NCI-H2196 treated with DMSO at 0.1 percent for 48 hours (cell line): ENCODE data around the gene SLC38A8.

ENCODE experiments used
- DNase-seq: peaks from one replicate; lab custom pipeline; 2025; ENCODE audit not compliant: unreplicated experiment; lab: John Stamatoyannopoulos, UW

SLC38A8 gene

GRCh38 chr16:83971165-83972130, 71.1 kb downstream of the SLC38A8 start:
- DNase-seq = no peak

- no peak for DNase-seq
Measured at GRCh38 chr16:83970430-83970815, 72.2 kb downstream of the SLC38A8 start.

GRCh38 chr16:83969771-83970429, 72.7 kb downstream of the SLC38A8 start:
- no peak for DNase-seq

- no peak for DNase-seq
Measured at GRCh38 chr16:83968891-83969649, 73.5 kb downstream of the SLC38A8 start.

DNA sequence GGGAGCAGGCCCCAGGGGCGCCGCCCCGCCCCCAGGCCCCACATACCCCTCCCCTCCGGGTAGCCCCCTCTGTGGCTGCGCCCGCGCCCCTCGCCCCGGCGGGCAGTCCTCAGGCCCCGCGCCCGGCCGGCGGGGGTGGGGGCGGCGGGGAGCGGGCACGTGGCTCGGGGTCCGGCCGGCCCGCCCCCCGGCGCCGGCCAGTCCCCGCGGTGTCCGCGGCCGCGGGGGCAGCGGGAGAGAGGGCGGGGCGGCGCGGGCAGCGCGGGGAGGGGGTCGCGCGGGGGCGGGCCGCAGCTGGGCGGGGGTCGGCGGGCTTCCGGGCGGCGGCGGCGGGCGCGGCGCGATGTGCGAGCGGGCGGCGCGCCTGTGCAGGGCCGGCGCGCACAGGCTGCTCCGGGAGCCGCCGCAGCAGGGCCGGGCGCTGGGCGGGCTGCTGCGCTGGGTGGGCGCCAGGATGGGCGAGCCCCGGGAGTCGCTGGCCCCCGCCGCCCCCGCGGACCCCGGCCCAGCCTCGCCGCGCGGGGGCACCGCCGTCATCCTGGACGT, 74.2 kb downstream of the SLC38A8 start:
- no peak for DNase-seq

- DNase-seq = no peak
Measured at GRCh38 chr16:83967838-83968305, 74.7 kb downstream of the SLC38A8 start, which contains the start of gene NECAB2. TSS of gene NECAB2 (plus strand) at chr16:83968244. CDS start at chr16:83968649, 405 bp downstream.

DNA sequence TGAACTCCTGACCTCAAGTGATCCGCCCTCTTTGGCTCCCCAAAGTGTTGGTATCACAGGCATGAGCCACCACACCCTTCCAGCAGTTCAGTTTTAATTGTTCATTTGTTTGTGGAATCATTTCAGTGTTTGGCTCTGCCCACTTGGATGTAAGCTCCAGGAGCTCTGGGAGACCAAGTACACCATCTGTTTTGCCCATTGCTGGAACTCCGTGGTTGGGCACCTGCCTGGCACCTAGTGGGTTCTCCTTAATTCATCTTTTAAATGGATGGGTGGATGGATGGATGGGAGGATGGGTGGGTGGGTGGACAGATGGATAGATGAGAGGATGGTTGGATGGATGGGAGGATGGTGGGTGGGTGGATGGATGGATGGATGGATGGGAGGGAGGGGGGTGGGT, 75.5 kb downstream of the SLC38A8 start:
- no peak for DNase-seq

GRCh38 chr16:83966153-83966696, 76.4 kb downstream of the SLC38A8 start:
- no peak for DNase-seq

- DNase-seq = no peak
Measured at GRCh38 chr16:83965444-83966152, 77.0 kb downstream of the SLC38A8 start.

GRCh38 chr16:83964684-83965443, 77.7 kb downstream of the SLC38A8 start:
- DNase-seq = no peak

- DNase-seq = no peak
Measured at GRCh38 chr16:83963277-83964119, 79.1 kb downstream of the SLC38A8 start.

DNA sequence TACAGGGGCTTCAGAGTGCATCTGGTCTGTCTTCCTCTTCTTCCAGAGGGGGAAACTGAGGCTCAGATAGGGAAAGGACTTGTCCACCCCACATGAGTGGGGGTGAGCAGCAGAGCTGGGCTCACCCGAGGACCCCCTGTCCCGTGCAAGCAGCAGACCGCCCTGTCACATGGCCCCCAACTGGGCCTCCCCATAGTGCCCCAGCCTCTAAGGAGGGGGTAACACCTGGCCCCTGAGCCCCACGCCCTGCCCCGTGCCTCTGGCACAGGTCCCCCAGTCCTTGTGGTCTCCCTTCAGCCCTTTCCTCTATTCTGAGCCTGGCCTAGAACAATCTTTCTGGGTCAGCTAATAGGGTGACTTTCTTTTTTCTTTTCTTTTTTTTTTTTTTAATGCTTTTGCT, 81.0 kb downstream of the SLC38A8 start:
- DNase-seq = no peak

- DNase-seq = no peak
Measured at GRCh38 chr16:83960521-83961249, 81.9 kb downstream of the SLC38A8 start.
